K562 (cell line): ENCODE measurements around the gene NKG7. TPM values are rescaled to one million over a fixed set of nuclear protein-coding genes. Genes with fewer than 3 reads are reported as not detected.

Experiments used
- BHLHE40 ChIP-seq: IDR thresholded peaks from 2 replicates; pipeline ENCODE4 v1.6.1; 2011; ENCODE audit warnings: low read length, improper control_type of control experiment
- E2F8 ChIP-seq: fragments of 450-650 bp; IDR thresholded peaks from 2 replicates; pipeline ENCODE4 v1.7.1; 2018; ENCODE audit warnings: mild to moderate bottlenecking, low read depth; ENCODE audit not compliant: partially characterized antibody
- ETV6 ChIP-seq, 3 experiments: fragments of 150-350 bp in 1 of 3; sonication (generic) in 1 of 3; formaldehyde crosslinking in 1 of 3; IDR thresholded peaks; 2 replicates each; pipeline versions ENCODE4 v1.6.1 to v1.8.0; 2014 to 2022; ENCODE audit warnings: borderline replicate concordance in 2 of 3, low read depth in 2 of 3, antibody characterized with exemption in 1 of 3, low read length in 1 of 3, mild to moderate bottlenecking in 1 of 3, missing genetic modification reagents in 1 of 3
- HDGF ChIP-seq: fragments of 450-650 bp; IDR thresholded peaks from 2 replicates; pipeline ENCODE4 v1.6.1; 2016
- NR2C2 ChIP-seq, 2 experiments: fragments of 200-800 bp in 1 of 2; sonication (Bioruptor generic) in 1 of 2; sonication (generic) in 1 of 2; formaldehyde crosslinking in 1 of 2; IDR thresholded peaks; 2 replicates each; pipeline versions ENCODE4 v1.6.1 to v1.8.0; 2016 to 2022; ENCODE audit warnings: mild to moderate bottlenecking in 1 of 2, missing compliant biosample characterization in 1 of 2, missing genetic modification characterization in 1 of 2, missing genetic modification reagents in 1 of 2
- PCBP2 ChIP-seq: fragments of 200-400 bp; formaldehyde crosslinking; IDR thresholded peaks from 2 replicates; pipeline ENCODE4 v1.6.1; 2018; ENCODE audit warnings: low read length, low read depth, mild to moderate bottlenecking, moderate library complexity; ENCODE audit not compliant: poor library complexity, severe bottlenecking
- SIN3A ChIP-seq, 2 experiments: fragments of 150-350 bp in 1 of 2; IDR thresholded peaks; 2 replicates each; pipeline ENCODE4 v1.6.1; 2011 to 2016; ENCODE audit warnings: borderline replicate concordance in 2 of 2, low read depth in 2 of 2, low read length in 2 of 2, mild to moderate bottlenecking in 2 of 2, moderate library complexity in 2 of 2; ENCODE audit not compliant: control insufficient read depth in 1 of 2
- SNAPC5 ChIP-seq: fragments of 250-450 bp; sonication (Bioruptor Pico); IDR thresholded peaks from 2 replicates; pipeline ENCODE4 v1.8.0; 2021; ENCODE audit warnings: moderate library complexity, mild to moderate bottlenecking, inconsistent platforms
- ZBTB1 ChIP-seq: sonication (generic); formaldehyde crosslinking; IDR thresholded peaks from 2 replicates; pipeline ENCODE4 v1.8.1; 2023; ENCODE audit warnings: missing genetic modification reagents, low read depth, mild to moderate bottlenecking, borderline replicate concordance
- ZBTB2 ChIP-seq: fragments of 450-650 bp; IDR thresholded peaks from 2 replicates; pipeline ENCODE4 v1.6.1; 2016; ENCODE audit warnings: antibody characterized with exemption
- ZNF395 ChIP-seq: fragments of 200-800 bp; sonication (Bioruptor generic); IDR thresholded peaks from 2 replicates; pipeline ENCODE4 v1.6.1; 2017; ENCODE audit warnings: missing genetic modification characterization, missing compliant biosample characterization
- ZSCAN32 ChIP-seq: fragments of 450-650 bp; formaldehyde crosslinking; IDR thresholded peaks from 2 replicates; pipeline ENCODE4 v1.4.0; 2020; ENCODE audit warnings: mild to moderate bottlenecking, moderate library complexity
- polyA plus RNA-seq, 8 experiments: library from polyadenylated mRNA; depleted of rRNA in 4 of 8; stranded (reverse) in 5 of 8; unstranded in 3 of 8; fragments of >200 nt; fragmentation: Nextera tagmentation in 2 of 8; fragmentation: Illumina TruSeq in 1 of 8; extraction: Ambion mirVana in 2 of 8; extraction: Trizol in 1 of 8; gene quantifications; 2 replicates each; pipeline versions ENCODE4 v1.2.1 to v1.2.3, GENCODE V29; 2011 to 2014; ENCODE audit warnings: inconsistent platforms in 1 of 8, missing spikeins in 1 of 8
- total RNA-seq, 7 experiments: library from RNA; depleted of rRNA in 6 of 7; stranded (reverse); fragments of >200 nt in 6 of 7; fragmentation: Illumina TruSeq in 2 of 7; extraction: Trizol in 2 of 7; gene quantifications; 2 replicates each; pipeline versions ENCODE4 v1.2.1 to v1.2.3, GENCODE V29; 2011 to 2021; ENCODE audit warnings: low replicate concordance in 1 of 7
- TF ChIP-seq, protein P1 (sequence below): fragments of 450-650 bp; formaldehyde crosslinking; IDR thresholded peaks from 2 replicates; pipeline ENCODE4 v1.4.0; 2020; ENCODE audit warnings: mild to moderate bottlenecking, moderate library complexity

The NKG7 gene
- total and polyA plus RNA-seq, 9 of the 15 experiments (the other 6 are each of a cell fraction or from before 2014, with no cell fraction given), result 0.30 to 0.70 (median 0.51) TPM; not detected in 2

DNA sequence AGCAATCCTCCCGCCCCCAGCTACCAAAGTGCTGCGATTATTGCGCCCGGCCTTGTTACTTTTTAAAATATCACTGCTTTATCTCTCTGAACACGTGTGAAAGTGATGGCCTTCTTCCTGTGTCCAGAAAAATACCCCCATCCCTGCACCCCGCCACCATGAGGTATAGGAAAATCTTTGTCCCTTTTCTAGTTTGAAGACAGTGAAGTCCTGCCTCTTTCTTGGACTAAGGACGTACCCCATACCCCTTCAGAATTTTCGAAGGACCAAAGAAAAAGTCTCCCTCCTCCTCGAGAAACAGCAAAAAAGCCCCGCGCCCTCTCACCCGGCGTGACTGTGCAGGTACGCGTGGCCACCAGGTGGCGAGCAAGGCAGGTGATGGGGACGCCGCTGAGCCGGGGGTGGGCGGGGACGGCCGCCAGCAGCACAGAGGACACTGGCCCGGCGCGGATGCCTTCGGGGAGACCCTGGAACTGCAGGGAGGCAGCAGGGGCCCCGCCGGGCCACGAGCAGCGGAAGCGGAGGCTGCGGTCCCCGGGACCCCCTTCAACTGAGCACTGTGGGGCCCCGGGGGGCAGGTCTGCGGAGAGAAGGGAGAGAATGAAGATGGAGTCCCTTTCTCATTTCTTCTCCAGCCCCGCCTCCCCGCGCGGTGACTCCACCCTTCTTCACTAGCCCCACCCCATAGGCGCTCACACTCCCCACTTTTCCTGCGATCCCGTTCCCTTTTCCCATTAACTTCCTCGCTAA, 33.7 kb downstream of the NKG7 start (continued):
- peak; percentile 25; the same call in 1 of the 2 replicates for TF ChIP-seq BHLHE40
- TF ChIP-seq ETV6 (IDR thresholded peaks at IDR 0.05; ENCODE audit: borderline replicate concordance in 1 of 2, low read depth in 2 of 2, low read length in 1 of 2), result no peak
- no peak for TF ChIP-seq ETV6 (CRISPR knock-in tag; IDR thresholded peaks at IDR 0.05; ENCODE audit: borderline replicate concordance)
- TF ChIP-seq PCBP2, result no peak
- no peak for TF ChIP-seq ZSCAN32 (CRISPR knock-in tag)
- TF ChIP-seq, protein P1, sequence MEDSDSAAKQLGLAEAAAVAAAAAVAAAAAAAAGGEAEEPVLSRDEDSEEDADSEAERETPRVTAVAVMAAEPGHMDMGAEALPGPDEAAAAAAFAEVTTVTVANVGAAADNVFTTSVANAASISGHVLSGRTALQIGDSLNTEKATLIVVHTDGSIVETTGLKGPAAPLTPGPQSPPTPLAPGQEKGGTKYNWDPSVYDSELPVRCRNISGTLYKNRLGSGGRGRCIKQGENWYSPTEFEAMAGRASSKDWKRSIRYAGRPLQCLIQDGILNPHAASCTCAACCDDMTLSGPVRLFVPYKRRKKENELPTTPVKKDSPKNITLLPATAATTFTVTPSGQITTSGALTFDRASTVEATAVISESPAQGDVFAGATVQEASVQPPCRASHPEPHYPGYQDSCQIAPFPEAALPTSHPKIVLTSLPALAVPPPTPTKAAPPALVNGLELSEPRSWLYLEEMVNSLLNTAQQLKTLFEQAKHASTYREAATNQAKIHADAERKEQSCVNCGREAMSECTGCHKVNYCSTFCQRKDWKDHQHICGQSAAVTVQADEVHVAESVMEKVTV (CRISPR knock-in tag), result peak; percentile 62
- TF ChIP-seq ZBTB1 (CRISPR knock-in tag), result no peak
- TF ChIP-seq HDGF, result 0 out of 2 replicates have a peak, but pooled peaks have one; percentile 19
- peak; percentile 64; the same call in 1 of the 2 replicates for TF ChIP-seq ZBTB2
- no peak for TF ChIP-seq NR2C2 (CRISPR knock-in tag; IDR thresholded peaks at IDR 0.05)
- peak; percentile 80 for TF ChIP-seq NR2C2 (tag; IDR thresholded peaks at IDR 0.05)
- TF ChIP-seq SIN3A (IDR thresholded peaks at IDR 0.05; ENCODE audit: borderline replicate concordance in 2 of 2, control insufficient read depth in 1 of 2, low read depth in 2 of 2, low read length in 2 of 2), result 0 out of 4 replicates have a peak, but pooled peaks of 1 of the 2 experiments have one; percentile 7
- TF ChIP-seq E2F8, result peak; percentile 36
- no peak for TF ChIP-seq ZNF395 (CRISPR knock-in tag)
- no peak for TF ChIP-seq SNAPC5 (CRISPR knock-in tag)
